Adrenal gland (tissue), 12 donors: ENCODE results near the gene CDK10. TPM values are rescaled to one million over a fixed set of nuclear protein-coding genes. Genes with fewer than 3 reads are reported as not detected.

ENCODE experiments used
- DNase-seq, 7 donors: peaks; one replicate each; pipeline ENCODE4 v3.0.0-alpha.2; 2019 to 2020
- H3K27ac ChIP-seq, 5 donors: fragments of 200-600 bp; sonication (generic) in 4 of 5; 1 replicate in 3 of 5; 2 replicates in 2 of 5; pipeline versions ENCODE4 v1.5.1 to v1.8.0; 2016 to 2020; ENCODE audit warnings: mild to moderate bottlenecking in 1 of 5
- H3K27me3 ChIP-seq: fragments of 200-600 bp; 2 replicates; pipeline ENCODE4 v1.8.0; 2021
- H3K36me3 ChIP-seq, 2 donors: fragments of 200-600 bp; replicated peaks in 1 of 2; 1 replicate in 1 of 2; 2 replicates in 1 of 2; pipeline versions ENCODE4 v1.5.1 to v1.8.0; 2018 to 2022
- H3K4me1 ChIP-seq, 2 donors: fragments of 200-600 bp; replicated peaks in 1 of 2; 1 replicate in 1 of 2; 2 replicates in 1 of 2; pipeline versions ENCODE4 v1.5.1 to v1.8.0; 2018 to 2021
- H3K4me3 ChIP-seq, 4 donors: fragments of 200-600 bp; sonication (generic) in 3 of 4; one replicate each; pipeline ENCODE4 v1.5.1; 2016 to 2018
- H3K9me3 ChIP-seq, 3 donors: fragments of 200-600 bp; sonication (generic) in 1 of 3; replicated peaks in 1 of 3; 1 replicate in 2 of 3; 2 replicates in 1 of 3; pipeline versions ENCODE4 v1.5.1 to v1.8.0; 2016 to 2021
- CTCF ChIP-seq, 6 experiments: fragments of 450-650 bp in 4 of 6; fragments of 200-600 bp in 2 of 6; sonication (generic) in 1 of 6; IDR thresholded peaks; 1 replicate in 5 of 6; 2 replicates in 1 of 6; pipeline versions ENCODE4 v1.5.1 to v1.8.0; 2016 to 2021; ENCODE audit warnings: antibody characterized with exemption in 6 of 6, mild to moderate bottlenecking in 2 of 6, moderate library complexity in 1 of 6
- POLR2A ChIP-seq, 2 donors: fragments of 450-650 bp; IDR thresholded peaks; one replicate each; pipeline ENCODE4 v1.6.1; 2017; ENCODE audit warnings: antibody characterized with exemption in 2 of 2, mild to moderate bottlenecking in 2 of 2, moderate library complexity in 1 of 2
- WGBS, 4 donors: extraction: QIAGEN DNeasy Blood & Tissue Kit in 2 of 4; methylation state at CpG; one replicate each; pipeline versions ENCODE4 v1.1.5 to v1.1.7; 2013 to 2017; 5-methylcytosine and 5-hydroxymethylcytosine counted together
- intact Hi-C, 2 donors: fragments of 100-400 bp; cut with DNase I; formaldehyde crosslinking; loops; one replicate each; pipeline versions ENCODE4 v1.14.1 to v1.15.0; 2022 to 2023
- polyA plus RNA-seq, 3 donors: library from polyadenylated mRNA; stranded (reverse); fragments of 200-250 nt in 2 of 3; fragments of 350-450 nt in 1 of 3; fragmentation: Illumina TruSeq in 1 of 3; extraction: RNeasy Lipid Tissue Mini Kit (QIAGEN cat#74804) in 1 of 3; gene quantifications; one replicate each; pipeline ENCODE4 v1.2.3, GENCODE V29; 2013 to 2014
- total RNA-seq, 9 donors: library from RNA; depleted of rRNA in 4 of 9; stranded (reverse); fragments of >200 nt in 4 of 9; fragments of 120-200 nt in 1 of 9; fragmentation: NEBNext Ultra II Directional in 1 of 9; extraction: Animal tissue kit (Norgen Biotek cat#: 25700) in 1 of 9; gene quantifications; one replicate each; pipeline versions ENCODE4 v1.1.0 to v1.2.4, GENCODE V29; 2013 to 2023
- donor health status: healthy with polysubstance abuse.
- donor health status: Bipolar disorder and iron deficiency.
- donor health status: DM: yes; HTN: yes; CAD: no.
- donor health status: DM: no; HTN: no; CAD: no.
- donor health status: DM: no; HTN: no; CAD: no.
- donor health status: DM: yes; HTN: yes; CAD: no.

Gene CDK10
- total and polyA plus RNA-seq, 12 donors = 29.5 to 289 (median 64.5) TPM

DNA sequence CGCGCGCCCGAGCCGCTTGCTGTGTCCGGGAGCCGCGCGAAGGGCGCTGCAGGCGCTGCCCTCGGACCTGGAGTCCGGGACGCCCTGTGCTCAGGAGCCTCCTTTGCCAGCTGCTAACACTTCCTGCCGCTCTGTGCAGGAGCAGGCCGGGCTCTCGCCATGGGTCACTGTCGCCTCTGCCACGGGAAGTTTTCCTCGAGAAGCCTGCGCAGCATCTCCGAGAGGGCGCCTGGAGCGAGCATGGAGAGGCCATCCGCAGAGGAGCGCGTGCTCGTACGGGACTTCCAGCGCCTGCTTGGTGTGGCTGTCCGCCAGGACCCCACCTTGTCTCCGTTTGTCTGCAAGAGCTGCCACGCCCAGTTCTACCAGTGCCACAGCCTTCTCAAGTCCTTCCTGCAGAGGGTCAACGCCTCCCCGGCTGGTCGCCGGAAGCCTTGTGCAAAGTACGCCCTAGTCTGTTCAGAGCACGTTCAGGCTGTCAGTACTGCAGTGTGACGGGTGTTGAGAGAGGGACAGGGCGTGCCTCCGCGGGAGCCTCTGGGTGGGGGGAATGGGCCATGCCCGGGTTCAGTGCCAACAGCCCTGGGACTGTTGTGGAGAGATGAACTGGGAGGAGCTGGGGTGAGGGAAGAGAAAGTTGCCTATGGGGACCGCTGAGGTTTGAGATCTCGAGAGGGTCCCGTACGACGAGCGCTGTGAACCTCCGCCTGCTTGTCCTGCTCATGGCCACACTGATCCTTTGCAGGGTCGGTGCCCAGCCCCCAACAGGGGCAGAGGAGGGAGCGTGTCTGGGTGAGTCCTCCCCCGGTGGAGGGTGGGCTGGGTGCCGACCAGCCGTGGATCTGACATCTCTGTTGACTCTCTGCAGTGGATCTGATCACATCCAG is 36.1 kb downstream of the CDK10 start:
- DNase-seq = peak in 5 of 7 donors; percentile 48 to 85 (median 68)
- intact Hi-C loops = no loop called here
- H3K27me3 ChIP-seq = no peaks in the 10 kb centered on the region
- WGBS, 4 donors = 30 to 65% (median 36%) methylated on average over 21 to 56 of the region's 56 CpGs
- peaks cover 0 to 42% of the 10 kb centered on the region in 2 donors for H3K36me3 ChIP-seq
- H3K27ac ChIP-seq = peak overlapping the region; percentile 92 to 99 (median 96)
- no peaks in the 10 kb centered on the region for H3K9me3 ChIP-seq
- H3K4me1 ChIP-seq = peaks cover 26 to 46% of the 10 kb centered on the region in 2 donors
- H3K4me3 ChIP-seq = peak overlapping the region in 2 of 4 donors; percentile 47 to 100
- TF ChIP-seq CTCF (IDR thresholded peaks at IDR 0.05) (no peak), POLR2A (IDR thresholded peaks at IDR 0.05) (no peak)

DNA sequence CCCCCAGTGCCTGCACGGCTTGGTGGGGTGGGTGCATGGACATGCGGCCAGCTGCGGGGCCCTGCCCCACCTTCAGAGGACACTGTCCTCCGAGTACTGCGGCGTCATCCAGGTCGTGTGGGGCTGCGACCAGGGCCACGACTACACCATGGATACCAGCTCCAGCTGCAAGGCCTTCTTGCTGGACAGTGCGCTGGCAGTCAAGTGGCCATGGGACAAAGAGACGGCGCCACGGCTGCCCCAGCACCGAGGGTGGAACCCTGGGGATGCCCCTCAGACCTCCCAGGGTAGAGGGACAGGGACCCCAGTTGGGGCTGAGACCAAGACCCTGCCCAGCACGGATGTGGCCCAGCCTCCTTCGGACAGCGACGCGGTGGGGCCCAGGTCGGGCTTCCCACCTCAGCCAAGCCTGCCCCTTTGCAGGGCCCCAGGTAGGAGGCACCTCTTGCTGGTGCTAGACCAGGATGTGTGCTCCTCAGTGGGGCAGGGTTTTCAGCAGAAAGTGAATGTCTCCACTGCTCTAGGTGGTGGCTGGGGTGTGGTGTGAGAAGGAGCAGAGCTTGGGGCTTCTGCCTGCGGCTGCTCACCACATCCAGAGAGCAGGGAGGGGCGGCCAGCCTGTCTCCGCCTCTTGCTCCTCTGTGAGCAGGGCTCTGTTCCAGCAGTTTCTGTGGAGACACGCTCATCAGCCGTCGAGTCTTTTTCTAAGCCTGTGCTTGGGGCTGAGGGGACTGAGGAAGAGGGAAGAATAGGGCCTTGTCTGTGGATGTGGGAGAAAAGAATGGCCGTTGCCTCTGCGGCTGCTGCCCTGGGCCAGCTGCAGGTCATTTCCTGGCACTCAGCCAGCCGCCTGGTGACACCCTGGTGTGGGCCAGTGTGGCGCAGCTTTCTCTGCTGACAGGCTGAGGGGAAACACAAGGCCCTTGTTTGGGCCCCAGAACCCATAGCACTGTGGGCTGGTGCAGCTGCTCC is 37.1 kb downstream of the CDK10 start:
- TF ChIP-seq CTCF (IDR thresholded peaks at IDR 0.05) (no peak), POLR2A (IDR thresholded peaks at IDR 0.05) (no peak)
- Histone ChIP-seq H3K36me3 (peaks cover 0 to 48% of the 10 kb centered on the region in 2 donors), H3K4me1 (peaks cover 26 to 46% of the 10 kb centered on the region in 2 donors), H3K27me3 (no peaks in the 10 kb centered on the region), H3K27ac (peak overlapping the region in 2 of 5 donors; percentile 97 to 99), H3K4me3 (no peak overlapping the region), H3K9me3 (no peaks in the 10 kb centered on the region)
- intact Hi-C loops = no loop called here
- 62 to 81% (median 70%) methylated on average over 2 to 30 of the region's 30 CpGs for WGBS, 4 donors
- DNase-seq = peak in 2 of 7 donors; percentile 36 to 87

DNA sequence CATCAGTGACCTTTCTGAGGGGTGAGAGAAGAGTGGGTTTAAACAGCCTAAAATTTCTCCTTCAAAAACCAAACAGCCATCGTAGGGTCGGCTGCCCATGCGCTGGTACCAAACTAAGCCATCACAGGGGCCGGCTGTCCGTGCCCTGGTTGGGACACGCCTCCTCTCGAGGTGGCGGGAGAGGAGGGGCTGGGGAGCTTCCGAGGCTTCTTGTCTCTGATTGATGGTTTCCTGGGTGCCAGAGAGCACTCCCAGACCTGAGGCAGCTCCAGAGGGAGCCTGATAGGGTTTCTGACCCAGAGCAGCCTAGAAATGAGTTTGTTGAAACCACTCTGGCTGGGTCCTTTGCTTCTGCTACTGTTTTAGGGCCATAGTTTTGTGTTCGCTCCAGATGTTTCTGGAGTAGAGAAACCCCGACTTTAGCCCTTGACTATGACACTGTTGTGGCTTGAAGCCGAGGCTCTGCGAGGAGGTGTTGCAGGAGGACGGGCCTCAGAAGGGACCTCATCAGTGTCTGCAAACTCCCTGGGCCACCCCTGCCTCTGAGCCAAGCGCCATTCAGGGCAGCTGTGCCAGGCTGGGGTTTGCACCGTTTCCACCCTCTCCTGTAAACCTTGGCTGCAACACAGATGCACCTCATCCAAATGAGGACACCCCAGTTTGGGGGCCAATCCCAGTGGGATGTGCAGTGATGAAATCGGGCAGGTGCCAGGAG is 41.1 kb downstream of the CDK10 start:
- Histone ChIP-seq H3K36me3 (peaks cover 0 to 84% of the 10 kb centered on the region in 2 donors), H3K4me1 (peaks cover 8 to 22% of the 10 kb centered on the region in 2 donors), H3K4me3 (no peak overlapping the region), H3K27ac (no peak overlapping the region), H3K27me3 (no peaks in the 10 kb centered on the region), H3K9me3 (no peaks in the 10 kb centered on the region)
- WGBS, 4 donors = 80 to 91% (median 83%) methylated on average over 9 to 17 of the region's 17 CpGs
- TF ChIP-seq POLR2A (IDR thresholded peaks at IDR 0.05) = no peak
- TF ChIP-seq CTCF (IDR thresholded peaks at IDR 0.05) = no peak
- intact Hi-C loops = no loop called here
- no peak for DNase-seq
